Ammon's horn (tissue), 1 donor: ENCODE measurements around the gene PKDCC.

ENCODE experiments used
- DNase-seq: peaks from one replicate; pipeline ENCODE4 v3.0.0-alpha.2; 2016; ENCODE audit warnings: low spot score

The PKDCC gene, protein sequence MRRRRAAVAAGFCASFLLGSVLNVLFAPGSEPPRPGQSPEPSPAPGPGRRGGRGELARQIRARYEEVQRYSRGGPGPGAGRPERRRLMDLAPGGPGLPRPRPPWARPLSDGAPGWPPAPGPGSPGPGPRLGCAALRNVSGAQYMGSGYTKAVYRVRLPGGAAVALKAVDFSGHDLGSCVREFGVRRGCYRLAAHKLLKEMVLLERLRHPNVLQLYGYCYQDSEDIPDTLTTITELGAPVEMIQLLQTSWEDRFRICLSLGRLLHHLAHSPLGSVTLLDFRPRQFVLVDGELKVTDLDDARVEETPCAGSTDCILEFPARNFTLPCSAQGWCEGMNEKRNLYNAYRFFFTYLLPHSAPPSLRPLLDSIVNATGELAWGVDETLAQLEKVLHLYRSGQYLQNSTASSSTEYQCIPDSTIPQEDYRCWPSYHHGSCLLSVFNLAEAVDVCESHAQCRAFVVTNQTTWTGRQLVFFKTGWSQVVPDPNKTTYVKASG

DNA sequence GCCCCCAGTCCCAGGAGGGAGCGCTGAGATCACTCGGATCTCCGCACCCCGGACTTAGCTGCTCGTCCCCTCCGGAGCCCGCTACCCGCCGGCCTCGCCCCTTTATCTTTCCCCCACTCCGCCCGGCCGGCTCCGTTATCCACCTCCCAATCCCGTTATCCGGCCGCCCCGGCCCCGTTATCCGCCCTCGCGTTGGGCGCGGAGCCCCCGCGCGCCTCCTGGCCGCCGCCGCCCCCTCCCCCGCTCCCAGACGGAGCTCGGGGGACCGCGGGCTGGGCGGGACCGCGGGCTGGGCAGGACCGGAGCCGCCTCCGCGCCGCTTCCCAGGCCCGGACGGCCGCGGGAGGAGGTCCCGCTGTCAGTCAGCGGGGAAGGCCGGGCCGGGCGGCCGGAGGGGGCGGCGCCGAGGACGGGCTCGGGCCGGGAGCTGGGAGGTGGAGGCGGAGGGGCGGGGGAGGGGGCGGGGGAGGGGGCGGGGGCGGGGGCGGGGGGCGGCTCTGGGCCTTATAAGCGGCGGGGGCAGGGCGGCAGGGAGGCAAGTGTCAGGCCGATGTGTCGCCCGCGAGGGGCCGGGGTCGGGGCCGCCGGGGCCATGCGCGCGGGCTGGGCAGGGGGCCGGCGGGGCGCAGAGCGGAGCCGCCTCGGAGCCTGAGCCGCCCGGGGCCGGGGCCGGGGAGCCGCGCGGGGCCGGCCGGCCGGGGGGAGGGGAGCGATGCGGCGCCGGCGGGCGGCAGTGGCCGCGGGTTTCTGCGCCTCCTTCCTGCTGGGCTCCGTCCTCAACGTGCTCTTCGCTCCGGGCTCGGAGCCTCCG is at the start of gene PKDCC:
PKDCC (plus strand) TSS at position 534 of the 811 bp plus-strand sequence; CDS start at position 713, 179 bp downstream.
- peak; percentile 87 for DNase-seq

DNA sequence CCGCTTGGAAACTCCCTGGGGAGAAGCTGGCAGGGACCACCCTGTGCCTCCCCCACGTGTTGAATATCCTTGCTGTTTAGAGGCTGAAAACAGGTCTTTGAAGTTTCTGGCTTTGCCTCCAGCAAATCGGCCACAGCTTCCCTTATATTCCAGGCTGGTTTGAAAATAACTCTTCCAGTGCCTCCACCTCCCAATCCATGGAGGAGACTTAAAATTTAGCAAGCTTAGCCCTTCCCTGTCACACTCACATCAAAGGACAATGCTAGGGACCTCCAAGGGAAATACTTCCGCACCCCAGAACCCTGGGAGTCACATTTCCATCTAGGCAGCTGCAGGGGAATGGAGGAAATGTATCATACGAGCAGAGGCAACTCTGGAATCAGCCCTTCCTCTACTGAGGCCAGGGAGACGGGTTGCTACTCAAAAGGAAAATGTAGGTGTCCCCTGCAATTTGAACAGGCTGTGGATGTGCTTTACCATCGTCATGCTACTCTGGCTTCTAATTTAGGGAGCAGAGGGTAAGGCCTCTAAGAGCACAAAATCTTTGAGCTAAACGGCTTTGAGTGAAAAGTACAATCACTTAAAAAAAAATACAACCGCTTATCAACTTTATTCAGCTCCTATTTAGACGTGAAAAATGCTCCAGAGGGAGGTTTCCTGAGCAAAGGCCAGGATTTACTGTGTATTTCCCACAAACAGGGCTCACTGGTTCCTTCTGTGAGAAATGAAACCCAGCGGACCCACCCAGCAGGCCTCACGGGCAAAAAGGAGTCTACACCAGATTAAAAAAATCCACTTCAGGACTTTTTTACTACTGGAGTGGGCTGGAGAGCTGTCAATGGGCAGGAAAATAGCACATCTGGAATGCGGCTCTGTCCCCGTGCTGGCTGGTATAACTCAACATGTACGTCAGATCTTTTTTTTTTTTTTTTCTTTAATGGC is 49.4 kb upstream of the PKDCC start:
- DNase-seq: no peak

DNA sequence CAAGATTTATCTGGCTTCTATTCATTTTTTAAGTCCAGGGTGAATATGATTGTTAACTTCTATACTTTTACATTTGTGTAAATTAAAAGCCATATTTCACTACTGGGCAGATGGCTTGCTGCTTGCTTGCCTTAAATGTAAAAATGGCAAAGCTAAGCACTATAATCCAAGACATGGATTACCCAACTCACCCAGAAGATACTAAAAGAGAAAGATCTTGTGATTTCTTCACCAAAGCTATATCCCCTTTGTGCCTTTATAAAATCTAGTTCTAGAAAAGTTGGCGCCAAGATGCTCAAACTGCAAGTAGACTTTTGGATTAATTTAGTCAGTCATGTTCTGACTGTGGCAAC is 48.7 kb upstream of the PKDCC start:
- no peak for DNase-seq

DNA sequence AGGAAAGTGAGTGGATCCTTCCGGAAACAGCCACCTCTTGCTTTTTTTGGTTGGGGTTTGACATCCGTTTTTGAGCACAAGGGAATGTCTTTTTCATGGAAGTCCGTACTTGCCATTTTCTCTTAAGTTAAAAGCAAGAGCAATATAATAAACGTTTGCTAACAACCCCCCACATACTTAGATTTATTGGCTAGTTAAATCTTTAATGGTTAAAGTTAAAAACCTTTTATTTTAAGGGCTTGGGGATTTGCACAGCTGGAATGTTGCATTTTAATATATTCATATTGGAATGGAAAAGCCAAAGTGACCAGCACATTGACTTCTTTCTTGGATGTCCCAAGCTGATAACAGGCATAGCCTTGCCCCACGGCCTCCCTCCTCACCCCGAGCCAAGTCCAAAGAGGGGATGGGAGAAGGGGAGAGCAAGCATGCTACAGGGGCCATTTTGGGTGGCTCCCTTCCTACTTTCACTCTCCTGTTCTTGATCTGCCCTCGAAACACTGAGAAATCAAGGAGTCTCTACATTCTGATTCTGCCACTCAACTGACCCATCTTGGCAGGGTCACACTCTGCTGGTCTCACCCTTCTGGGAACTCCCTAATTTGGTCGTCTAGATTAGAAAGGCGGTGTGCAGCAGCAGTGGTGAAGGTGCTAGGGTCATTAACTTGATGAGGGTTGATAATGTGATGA is 48.1 kb upstream of the PKDCC start:
- no peak for DNase-seq

- no peak for DNase-seq
These were observed 46.1 kb upstream of the PKDCC start for GRCh38 chr2:42001711-42002201.

- peak; percentile 35 for DNase-seq
These were observed 40.3 kb upstream of the PKDCC start for GRCh38 chr2:42007551-42007950.

- no peak for DNase-seq
These were observed 39.4 kb upstream of the PKDCC start for GRCh38 chr2:42008241-42008921.

- no peak for DNase-seq
These were observed 37.9 kb upstream of the PKDCC start for GRCh38 chr2:42009657-42010580.

- no peak for DNase-seq
These were observed 37.0 kb upstream of the PKDCC start for GRCh38 chr2:42010743-42011298.

DNA sequence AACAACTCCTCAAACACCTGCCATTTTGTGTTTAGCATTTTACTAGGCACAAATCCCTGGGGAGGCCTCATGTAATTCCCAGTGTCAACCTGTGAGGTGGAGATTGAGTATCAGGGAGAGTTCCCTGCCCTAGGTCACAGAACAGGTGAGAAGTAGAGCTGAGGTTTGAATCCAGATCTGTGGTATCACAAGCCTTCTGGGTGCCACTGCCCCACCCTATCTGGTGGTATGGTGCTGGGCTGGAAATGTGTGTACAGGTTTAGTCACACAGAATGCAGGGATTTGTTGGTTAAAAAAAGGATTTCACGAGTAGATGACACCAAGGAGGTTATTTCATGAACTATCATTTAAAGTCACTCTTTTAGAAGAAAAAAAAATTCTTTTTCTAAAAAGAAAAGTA is 35.7 kb upstream of the PKDCC start:
- DNase-seq: no peak

DNA sequence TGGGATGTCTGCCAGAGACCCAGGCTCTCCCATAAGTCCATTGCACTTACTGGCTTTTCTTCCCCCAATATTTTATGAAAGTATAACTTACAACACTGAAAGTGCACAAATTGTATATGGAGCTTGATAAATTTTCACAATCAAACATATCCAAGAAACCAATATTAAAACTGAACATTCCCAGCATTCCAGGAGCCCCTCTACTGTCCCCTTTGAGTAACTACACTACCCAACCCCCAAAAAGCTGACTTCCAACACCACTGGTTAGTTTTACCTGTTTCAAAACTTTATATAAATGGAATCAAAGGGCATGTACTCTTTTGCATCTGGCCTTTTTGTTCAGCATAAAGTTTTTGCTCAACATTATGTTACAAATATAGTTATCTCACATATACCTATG is 35.2 kb upstream of the PKDCC start:
- no peak for DNase-seq

GRCh38 chr2:42013409-42013808 is 34.4 kb upstream of the PKDCC start:
- no peak for DNase-seq

GRCh38 chr2:42021464-42021863 is 26.4 kb upstream of the PKDCC start:
- no peak for DNase-seq

DNA sequence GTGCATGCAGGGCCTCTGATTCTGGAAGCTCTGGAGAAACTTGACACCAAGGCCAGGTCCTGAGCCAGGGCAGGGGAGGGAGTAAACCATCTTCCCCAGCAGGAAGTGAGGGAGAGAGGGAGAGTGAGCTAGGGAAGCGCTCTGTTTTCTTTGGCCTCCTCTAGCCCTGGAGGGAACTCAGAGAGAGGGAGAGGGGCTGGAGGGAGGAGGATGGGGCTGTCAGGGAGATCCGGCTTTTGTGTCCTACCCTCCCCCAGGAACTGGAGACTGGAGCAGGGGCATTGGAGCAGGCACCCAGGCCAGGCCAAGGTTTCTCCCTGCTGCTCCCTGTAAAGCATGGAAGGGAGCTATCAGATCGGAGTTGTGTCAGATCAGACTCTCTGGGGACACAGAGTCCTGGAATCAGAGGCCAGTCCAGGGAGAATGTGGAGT is 22.7 kb upstream of the PKDCC start:
- DNase-seq: no peak

GRCh38 chr2:42026272-42026671 is 21.5 kb upstream of the PKDCC start:
- DNase-seq: no peak

DNA sequence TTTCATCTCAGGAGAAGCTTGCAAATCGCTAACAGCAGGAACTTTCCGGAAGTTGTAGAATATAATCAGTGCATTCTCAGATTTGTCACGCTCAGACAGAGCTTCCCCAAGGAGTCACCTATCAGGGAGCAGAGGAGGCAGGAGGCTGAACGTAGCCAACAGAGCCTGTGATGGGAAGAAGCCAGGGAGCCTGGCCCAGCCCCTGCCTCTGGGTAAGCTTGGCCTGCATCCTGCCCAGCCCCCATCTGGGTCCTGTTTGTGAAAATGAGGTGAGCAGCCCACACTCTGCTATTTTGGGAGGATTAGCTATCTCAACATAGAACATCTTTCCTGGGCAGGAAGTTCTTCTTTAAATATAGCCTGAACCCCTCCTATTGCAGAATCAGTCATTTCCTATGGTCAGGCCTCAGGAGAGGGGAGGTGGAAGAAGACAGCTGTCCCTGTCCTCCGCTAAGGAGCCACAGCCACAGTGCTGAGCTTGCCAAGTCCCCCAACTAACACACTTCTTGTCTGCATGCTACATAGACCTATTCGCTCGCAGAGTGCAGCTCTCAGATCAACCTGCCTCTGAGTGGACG is 19.2 kb upstream of the PKDCC start:
- DNase-seq: no peak

GRCh38 chr2:42029171-42029570 is 18.6 kb upstream of the PKDCC start:
- no peak for DNase-seq

- no peak for DNase-seq
These were observed 18.1 kb upstream of the PKDCC start for GRCh38 chr2:42029639-42030199.
